GM18519 (cell line): Measurements from ENCODE around the gene ATP10B.
"Not testable (repeated sequence)": the region's sequence is repeated elsewhere in the genome, so short reads cannot be mapped to it uniquely, and the experiment has no call there.

ENCODE experiments used
- ATAC-seq: cut with Tn5 transposase; IDR thresholded peaks from one replicate; pipeline ENCODE4 v1.9.1; 2021; ENCODE audit warnings: mild to moderate bottlenecking, moderate library complexity; ENCODE audit not compliant: unreplicated experiment, low FRiP score

The ATP10B gene

GRCh38 chr5:160824301-160825001 is 27.6 kb downstream of the ATP10B start:
- no peak for ATAC-seq

DNA sequence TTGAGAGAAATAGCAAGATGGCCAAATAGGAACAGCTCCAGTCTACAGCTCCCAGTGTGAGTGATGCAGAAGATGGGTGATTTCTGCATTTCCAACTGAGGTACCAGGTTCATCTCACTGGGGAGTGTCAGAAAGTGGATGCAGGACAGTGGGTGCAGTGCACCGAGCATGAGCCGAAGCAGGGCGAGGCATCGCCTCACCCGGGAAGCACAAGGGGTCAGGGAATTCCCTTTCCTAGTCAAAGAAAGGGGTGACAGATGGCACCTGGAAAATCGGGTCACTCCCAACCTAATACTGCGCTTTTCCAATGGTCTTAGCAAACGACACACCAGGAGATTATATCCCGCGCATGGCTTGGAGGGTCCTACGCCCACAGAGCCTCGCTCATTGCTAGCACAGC is 39.0 kb downstream of the ATP10B start:
- not testable (repeated sequence) for ATAC-seq

DNA sequence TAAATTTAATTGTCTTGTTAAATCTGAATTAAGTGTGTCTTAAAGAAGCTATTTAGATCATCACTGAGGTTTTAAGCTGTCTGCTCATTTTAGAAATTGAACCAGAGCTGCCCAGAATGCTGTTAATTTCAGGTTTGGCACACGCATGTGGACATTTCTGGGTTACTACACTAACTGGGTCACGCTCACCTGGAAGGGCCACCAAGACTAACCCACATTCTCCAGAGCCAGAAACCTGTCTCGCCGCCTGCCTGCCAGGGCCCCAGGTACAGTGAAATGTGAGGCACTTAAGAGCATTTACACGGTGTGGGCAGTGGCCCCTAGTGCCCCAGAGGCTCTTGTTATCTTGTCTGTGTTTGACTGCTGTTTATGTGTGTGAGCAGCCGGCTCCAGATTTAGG is 46.6 kb downstream of the ATP10B start:
- ATAC-seq: no peak

DNA sequence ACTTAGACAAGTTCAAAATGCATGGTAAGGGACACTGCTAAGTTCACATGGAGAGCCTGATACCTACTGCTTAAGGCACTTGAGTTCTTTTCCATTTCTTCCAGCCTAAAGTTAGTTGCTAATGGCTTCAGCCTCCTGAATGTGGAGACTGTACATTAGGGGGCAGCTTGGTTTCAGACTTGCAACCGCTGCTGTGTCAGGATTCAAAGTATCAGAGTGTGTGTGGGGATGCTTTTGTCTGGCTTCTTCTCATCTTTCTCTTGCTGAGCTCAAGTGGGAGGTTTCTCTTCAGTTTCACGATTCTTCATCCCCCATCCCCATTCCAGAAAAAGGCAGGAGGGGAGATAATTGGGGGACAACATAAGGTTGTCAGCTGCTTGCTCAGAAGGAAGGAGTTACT is 49.4 kb downstream of the ATP10B start:
- no peak for ATAC-seq

DNA sequence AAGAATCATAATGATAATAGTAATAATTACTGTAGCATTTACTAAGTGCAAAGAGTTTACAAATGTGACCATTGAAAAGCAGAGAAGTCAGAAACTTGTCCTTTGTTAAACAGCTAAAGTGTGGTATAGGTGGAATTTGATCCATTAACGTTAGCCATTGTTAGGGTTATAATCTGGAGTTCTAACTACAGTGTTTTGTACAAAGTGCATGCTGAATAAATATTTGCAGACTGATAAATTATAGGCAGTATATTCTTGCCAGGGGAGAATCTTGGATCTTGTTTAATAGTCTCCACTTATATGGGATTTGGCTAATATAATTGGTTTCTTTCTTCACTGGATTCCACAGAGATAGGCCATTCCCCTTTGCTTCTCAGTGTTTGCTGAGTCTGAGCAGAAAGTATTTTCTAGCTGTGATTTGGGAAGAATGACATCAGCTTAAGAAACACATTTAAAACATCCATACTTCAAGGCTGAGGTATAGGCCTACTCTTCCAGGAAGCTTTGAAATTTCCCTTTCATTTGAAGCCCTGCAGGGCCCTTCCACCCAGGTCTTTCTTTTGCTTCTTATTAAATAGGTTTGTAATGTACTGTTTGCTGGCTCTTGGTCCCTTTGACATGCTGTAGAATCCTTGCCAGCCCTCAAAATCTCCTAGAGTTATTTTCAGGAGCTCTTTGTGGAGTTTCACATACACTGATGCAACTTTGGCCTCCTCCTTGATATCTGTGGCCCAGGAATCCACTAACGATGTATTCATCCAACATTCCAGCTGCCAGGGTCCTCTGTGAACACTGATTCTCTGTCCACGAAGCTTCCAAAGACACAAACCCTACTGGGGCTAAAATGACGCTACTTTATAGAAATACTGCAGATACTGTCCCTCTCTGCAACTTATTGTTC is 51.4 kb downstream of the ATP10B start:
- no peak for ATAC-seq

DNA sequence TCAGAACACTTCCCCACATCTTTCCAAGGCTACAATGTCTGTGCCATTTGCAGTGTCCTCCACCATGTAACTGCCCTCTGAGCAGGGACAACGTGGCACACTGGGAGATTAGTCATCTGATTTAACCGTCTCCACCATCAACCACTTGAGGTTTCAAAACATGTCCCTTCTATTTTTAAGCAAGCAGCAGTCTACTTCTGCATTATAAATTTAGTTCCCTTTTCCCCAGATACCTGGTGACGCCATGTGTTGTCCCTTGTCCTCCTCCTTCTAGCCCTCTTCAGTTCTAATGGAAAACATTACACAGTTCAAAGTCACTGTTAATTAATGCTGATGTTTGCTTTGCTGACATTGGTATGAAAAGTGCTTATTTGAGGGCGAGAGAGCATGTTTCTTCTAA is 52.8 kb downstream of the ATP10B start:
- ATAC-seq: no peak

DNA sequence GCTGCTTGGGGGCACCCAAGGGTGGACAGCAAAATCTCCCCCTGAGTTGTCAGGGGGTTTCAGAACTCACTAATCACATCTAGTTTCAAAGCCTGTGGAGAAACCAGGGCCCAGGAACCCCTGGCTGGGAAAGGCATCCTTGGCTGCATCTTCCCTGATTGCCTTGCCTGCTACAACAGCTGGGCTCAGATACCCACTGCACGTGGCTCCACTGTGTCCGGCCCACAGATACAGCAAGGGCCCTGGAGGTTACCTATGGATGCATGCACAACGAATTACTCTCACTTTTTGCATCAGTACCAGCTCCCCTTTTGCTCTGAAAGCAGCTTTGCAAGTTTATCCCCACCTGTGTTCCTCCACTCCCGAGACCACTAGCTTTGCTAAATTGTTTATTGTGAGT is 55.0 kb downstream of the ATP10B start:
- no peak for ATAC-seq

- ATAC-seq: no peak
These were observed 58.5 kb downstream of the ATP10B start for GRCh38 chr5:160793530-160793899.

- no peak for ATAC-seq
These were observed 59.1 kb downstream of the ATP10B start for GRCh38 chr5:160792732-160793529.

GRCh38 chr5:160792281-160792680 is 59.7 kb downstream of the ATP10B start:
- ATAC-seq: no peak

GRCh38 chr5:160789219-160789859 is 62.7 kb downstream of the ATP10B start:
- no peak for ATAC-seq

DNA sequence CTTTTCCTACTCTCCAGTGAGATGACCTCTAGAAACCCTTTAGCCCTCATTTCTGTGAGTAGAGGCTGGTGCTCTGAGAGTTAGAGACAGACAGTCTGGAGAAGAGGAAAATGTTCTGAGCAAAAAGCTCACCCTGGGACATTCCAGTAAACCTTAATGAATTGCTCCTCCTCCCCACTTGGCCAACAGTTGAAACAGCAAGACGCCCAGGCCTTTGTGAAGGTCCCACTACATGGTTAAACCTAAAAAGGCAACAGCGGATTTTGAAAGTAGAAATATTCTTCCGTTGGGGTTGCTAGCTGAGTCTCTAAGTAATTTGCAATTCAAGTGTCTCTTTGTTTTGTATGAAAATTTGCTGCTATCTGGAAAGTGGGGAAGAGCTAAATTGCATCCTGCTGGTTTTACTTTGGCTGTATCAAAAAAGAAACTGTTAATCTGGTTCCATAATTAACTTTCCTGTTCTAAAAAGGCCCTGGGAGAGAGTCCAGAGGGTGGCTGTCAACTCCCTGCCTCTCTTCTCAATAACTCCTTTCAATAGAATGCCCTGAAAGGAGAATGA is 63.8 kb downstream of the ATP10B start:
- ATAC-seq: no peak

DNA sequence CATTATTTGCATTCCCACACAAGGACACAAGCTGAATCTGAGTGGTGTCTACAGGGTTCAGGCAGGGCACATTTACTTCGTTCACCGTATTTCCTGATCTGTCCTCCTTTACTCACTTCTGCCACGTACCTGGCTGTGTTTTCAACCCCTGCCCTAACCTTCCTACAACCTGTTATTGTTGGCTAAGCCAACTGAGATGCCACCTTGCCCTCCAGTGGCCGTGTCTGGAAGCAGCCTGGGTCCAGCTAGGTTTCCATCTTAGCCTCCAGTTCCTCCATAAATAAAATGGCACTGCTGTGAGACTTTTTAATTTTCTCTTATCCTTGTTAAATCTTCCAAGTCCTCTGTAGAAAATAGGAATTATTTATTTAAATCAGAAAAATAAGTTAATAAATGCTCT is 64.8 kb downstream of the ATP10B start:
- no peak for ATAC-seq

DNA sequence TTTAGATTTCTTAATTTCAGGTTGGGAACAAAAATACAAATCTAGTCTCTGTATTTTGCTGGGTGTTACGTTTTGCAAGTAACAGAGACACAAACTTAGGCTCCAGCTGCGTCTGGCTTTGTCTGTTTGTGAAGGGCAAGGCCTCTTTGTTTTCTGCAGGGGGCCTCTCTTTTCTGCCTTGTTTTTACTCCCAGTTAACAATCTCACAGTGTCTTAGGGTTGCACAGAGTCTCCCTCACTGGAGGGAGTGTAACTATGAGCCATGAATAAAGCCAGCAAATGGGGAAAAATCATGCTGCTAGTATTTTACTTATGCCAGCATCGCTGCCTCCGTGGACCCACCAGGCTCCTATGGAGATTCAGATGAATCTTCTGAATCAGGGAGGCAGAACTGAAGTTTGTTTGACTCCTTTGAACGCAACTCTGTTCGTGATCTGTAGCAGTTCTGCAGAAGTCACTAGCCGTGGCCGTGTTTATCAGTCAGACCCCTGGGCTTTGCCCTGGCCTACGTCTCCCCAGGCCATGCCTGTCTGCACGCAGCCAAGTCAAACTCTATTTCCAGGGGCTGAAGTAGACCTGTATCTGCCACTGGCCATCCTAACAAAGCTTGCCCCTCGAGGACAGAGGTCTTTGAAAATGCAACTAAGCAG is 77.2 kb downstream of the ATP10B start:
- ATAC-seq: no peak

DNA sequence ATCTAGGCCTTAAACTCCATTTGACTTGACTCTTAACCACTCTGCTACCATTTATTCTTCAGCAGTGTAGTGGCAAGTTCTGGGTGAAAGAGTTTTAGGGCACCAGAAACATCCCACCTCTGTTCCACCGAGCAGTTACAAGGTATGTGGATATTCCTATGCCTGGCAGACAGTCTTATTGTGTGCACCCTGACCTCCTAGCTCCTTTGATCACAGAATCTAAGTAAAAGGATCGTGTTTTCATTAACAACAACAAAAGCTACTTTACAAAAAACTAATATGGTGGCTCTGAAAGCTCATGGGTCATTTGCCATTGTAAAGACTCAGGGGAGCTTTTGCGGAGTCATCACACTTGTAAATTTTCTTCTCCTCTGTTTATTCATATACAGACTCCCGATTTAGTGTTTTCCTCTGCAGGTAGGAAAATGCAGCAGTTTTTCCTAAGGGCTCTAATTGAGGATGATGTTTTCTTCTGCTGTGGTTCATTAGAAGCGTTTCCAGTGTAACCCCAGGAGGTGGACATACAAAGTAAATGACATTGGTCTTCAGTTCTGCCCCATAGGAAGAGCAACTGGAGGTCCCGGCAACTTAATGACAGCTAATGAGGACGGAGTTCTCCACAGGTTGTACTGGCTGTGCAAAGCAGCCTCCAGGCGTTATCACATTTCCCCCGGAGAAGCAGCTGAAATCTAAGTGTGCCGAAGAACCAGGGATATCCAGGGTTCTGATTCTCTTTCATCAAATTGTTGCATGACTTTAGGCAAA is 78.2 kb downstream of the ATP10B start:
- ATAC-seq: no peak

GRCh38 chr5:160772854-160773253 is 79.2 kb downstream of the ATP10B start:
- no peak for ATAC-seq

DNA sequence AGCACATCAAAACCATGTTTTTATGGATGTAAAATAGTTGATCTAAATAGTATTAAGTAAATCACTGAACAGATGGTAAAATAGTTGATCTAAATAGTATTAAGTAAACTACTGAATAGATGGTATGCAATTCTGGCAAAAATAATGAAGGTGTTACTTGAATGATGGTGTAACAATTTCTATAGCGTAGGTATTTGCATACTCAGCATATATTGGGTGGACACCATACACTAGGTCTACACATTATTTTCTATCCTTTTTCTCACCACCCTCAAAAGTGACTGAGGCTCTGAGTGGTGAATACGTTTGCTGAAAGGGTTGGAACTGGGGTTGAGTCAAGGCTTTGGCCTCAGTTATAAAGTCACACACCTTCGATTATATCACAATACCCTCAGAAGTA is 81.3 kb downstream of the ATP10B start:
- no peak for ATAC-seq

DNA sequence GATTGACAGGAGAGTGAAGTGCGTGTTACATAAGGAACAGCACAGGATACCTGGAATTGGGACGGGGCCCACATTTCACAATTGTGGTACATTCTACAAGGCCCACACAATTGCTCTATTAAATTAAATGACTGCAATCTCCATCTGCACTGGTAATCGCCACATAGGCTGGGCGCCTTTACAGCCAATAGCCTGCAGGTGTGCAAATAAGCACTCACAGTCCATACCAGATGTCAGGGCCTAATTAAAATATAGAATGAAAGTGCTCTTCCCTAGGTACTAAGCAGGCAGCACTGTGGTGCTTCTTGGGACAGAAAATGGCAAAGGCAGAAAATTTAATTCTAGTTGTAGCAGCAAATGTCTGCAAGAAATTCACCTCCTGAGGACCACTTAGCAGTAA is 82.7 kb downstream of the ATP10B start:
- ATAC-seq: no peak

DNA sequence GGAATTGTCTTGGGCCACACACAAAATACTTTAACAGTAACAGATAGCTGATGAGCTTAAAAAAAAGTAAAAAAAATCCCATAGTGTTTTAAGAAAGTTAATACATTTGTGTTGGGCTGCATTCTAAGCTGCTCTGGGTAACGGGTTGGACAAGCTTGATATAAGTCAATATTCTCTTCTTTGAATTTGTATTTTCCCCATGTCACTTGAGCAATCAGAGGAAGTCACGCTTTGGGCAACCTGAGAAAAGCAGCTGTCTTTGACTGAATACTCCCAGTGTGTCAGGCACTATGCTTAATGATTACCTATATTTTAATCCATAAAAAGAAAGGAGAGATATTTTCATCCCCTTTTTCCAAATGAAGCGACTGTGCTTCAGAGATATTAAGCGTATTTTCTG is 84.9 kb downstream of the ATP10B start:
- no peak for ATAC-seq
